Measurements from ENCODE around the gene MCOLN1. TPM values are rescaled to one million over a fixed set of nuclear protein-coding genes. Genes with fewer than 3 reads are reported as not detected.

MCOLN1 gene
- total and polyA plus RNA-seq, 2 donors = 2.8 to 41.0 TPM

- H3K27ac ChIP-seq (ENCODE audit: low read depth in 1 of 2, low read length in 1 of 2) = peak overlapping the region in 1 of 2 donors; percentile 46
- peaks cover 0 to 16% of the 10 kb centered on the region in 2 donors for H3K27me3 ChIP-seq (ENCODE audit: control insufficient read depth in 2 of 2, insufficient read depth in 1 of 2, low read length in 1 of 2)
- H3K4me3 ChIP-seq (ENCODE audit: low read length in 2 of 2) = no peak overlapping the region
- no peaks in the 10 kb centered on the region for H3K4me1 ChIP-seq (ENCODE audit: control insufficient read depth in 2 of 2, insufficient read depth in 2 of 2, low read length in 2 of 2)
- peaks cover 3% of the 10 kb centered on the region in 2 donors for H3K36me3 ChIP-seq (ENCODE audit: control insufficient read depth in 2 of 2, insufficient read depth in 2 of 2, low read length in 1 of 2)
- H3K9me3 ChIP-seq (ENCODE audit: control insufficient read depth in 2 of 2, insufficient read depth in 1 of 2, low read length in 1 of 2) = peaks cover 0 to 4% of the 10 kb centered on the region in 2 donors
- 81% methylated on average over 11 of the region's 11 CpGs for WGBS
- no peak for DNase-seq (ENCODE audit: low read depth in 6 of 9, low spot score in 9 of 9)
These were observed 42.0 kb upstream of the MCOLN1 start for GRCh38 chr19:7480222-7480969.

- WGBS = 88% methylated on average over 7 of the region's 7 CpGs
- peaks cover 0 to 4% of the 10 kb centered on the region in 2 donors for H3K9me3 ChIP-seq (ENCODE audit: control insufficient read depth in 2 of 2, insufficient read depth in 1 of 2, low read length in 1 of 2)
- H3K27ac ChIP-seq (ENCODE audit: low read depth in 1 of 2, low read length in 1 of 2) = no peak overlapping the region
- H3K4me3 ChIP-seq (ENCODE audit: low read length in 2 of 2) = no peak overlapping the region
- no peaks in the 10 kb centered on the region for H3K36me3 ChIP-seq (ENCODE audit: control insufficient read depth in 2 of 2, insufficient read depth in 2 of 2, low read length in 1 of 2)
- no peaks in the 10 kb centered on the region for H3K4me1 ChIP-seq (ENCODE audit: control insufficient read depth in 2 of 2, insufficient read depth in 2 of 2, low read length in 2 of 2)
- no peak for DNase-seq (ENCODE audit: low read depth in 6 of 9, low spot score in 9 of 9)
- H3K27me3 ChIP-seq (ENCODE audit: control insufficient read depth in 2 of 2, insufficient read depth in 1 of 2, low read length in 1 of 2) = peaks cover 0 to 16% of the 10 kb centered on the region in 2 donors
These were observed 41.5 kb upstream of the MCOLN1 start for GRCh38 chr19:7480970-7481255.

GRCh38 chr19:7482584-7483439 is 39.6 kb upstream of the MCOLN1 start:
- 38% methylated on average over 37 of the region's 37 CpGs for WGBS
- no peak overlapping the region for H3K27ac ChIP-seq (ENCODE audit: low read depth in 1 of 2, low read length in 1 of 2)
- H3K4me1 ChIP-seq (ENCODE audit: control insufficient read depth in 2 of 2, insufficient read depth in 2 of 2, low read length in 2 of 2) = no peaks in the 10 kb centered on the region
- peaks cover 0 to 4% of the 10 kb centered on the region in 2 donors for H3K9me3 ChIP-seq (ENCODE audit: control insufficient read depth in 2 of 2, insufficient read depth in 1 of 2, low read length in 1 of 2)
- no peak for DNase-seq (ENCODE audit: low read depth in 6 of 9, low spot score in 9 of 9)
- H3K27me3 ChIP-seq (ENCODE audit: control insufficient read depth in 2 of 2, insufficient read depth in 1 of 2, low read length in 1 of 2) = peaks cover 0 to 16% of the 10 kb centered on the region in 2 donors
- no peaks in the 10 kb centered on the region for H3K36me3 ChIP-seq (ENCODE audit: control insufficient read depth in 2 of 2, insufficient read depth in 2 of 2, low read length in 1 of 2)
- no peak overlapping the region for H3K4me3 ChIP-seq (ENCODE audit: low read length in 2 of 2)

GRCh38 chr19:7483720-7484201 is 38.7 kb upstream of the MCOLN1 start:
- 91% methylated on average over 17 of the region's 17 CpGs for WGBS
- Histone ChIP-seq H3K9me3 (ENCODE audit: control insufficient read depth in 2 of 2, insufficient read depth in 1 of 2, low read length in 1 of 2) (peaks cover 0 to 4% of the 10 kb centered on the region in 2 donors), H3K4me1 (ENCODE audit: control insufficient read depth in 2 of 2, insufficient read depth in 2 of 2, low read length in 2 of 2) (no peaks in the 10 kb centered on the region), H3K36me3 (ENCODE audit: control insufficient read depth in 2 of 2, insufficient read depth in 2 of 2, low read length in 1 of 2) (no peaks in the 10 kb centered on the region), H3K27ac (ENCODE audit: low read depth in 1 of 2, low read length in 1 of 2) (no peak overlapping the region), H3K4me3 (ENCODE audit: low read length in 2 of 2) (no peak overlapping the region), H3K27me3 (ENCODE audit: control insufficient read depth in 2 of 2, insufficient read depth in 1 of 2, low read length in 1 of 2) (peaks cover 0 to 16% of the 10 kb centered on the region in 2 donors)
- DNase-seq (ENCODE audit: low read depth in 6 of 9, low spot score in 9 of 9) = no peak

- DNase-seq (ENCODE audit: low read depth in 6 of 9, low spot score in 9 of 9) = no peak
- H3K4me3 ChIP-seq (ENCODE audit: low read length in 2 of 2) = no peak overlapping the region
These were observed 35.5 kb upstream of the MCOLN1 start for GRCh38 chr19:7486923-7487322.

GRCh38 chr19:7488736-7489353 is 33.6 kb upstream of the MCOLN1 start, which contains the start of gene PEX11G:
Gene PEX11G (minus strand): TSS chr19:7489035. CDS start chr19:7489010, 25 bp downstream.
- peaks cover 0 to 5% of the 10 kb centered on the region in 2 donors for H3K4me1 ChIP-seq (ENCODE audit: control insufficient read depth in 2 of 2, insufficient read depth in 2 of 2, low read length in 2 of 2)

More at GRCh38 chr19:7486923-7487322, 35.5 kb upstream of the MCOLN1 start:
- 93% methylated on average over 2 of the region's 2 CpGs for WGBS
- Histone ChIP-seq H3K4me1 (ENCODE audit: control insufficient read depth in 2 of 2, insufficient read depth in 2 of 2, low read length in 2 of 2) (peaks cover 0 to 5% of the 10 kb centered on the region in 2 donors), H3K9me3 (ENCODE audit: control insufficient read depth in 2 of 2, insufficient read depth in 1 of 2, low read length in 1 of 2) (peaks cover 0 to 4% of the 10 kb centered on the region in 2 donors), H3K27me3 (ENCODE audit: control insufficient read depth in 2 of 2, insufficient read depth in 1 of 2, low read length in 1 of 2) (peaks cover 0 to 16% of the 10 kb centered on the region in 2 donors), H3K27ac (ENCODE audit: low read depth in 1 of 2, low read length in 1 of 2) (no peak overlapping the region), H3K36me3 (ENCODE audit: control insufficient read depth in 2 of 2, insufficient read depth in 2 of 2, low read length in 1 of 2) (no peaks in the 10 kb centered on the region)

GRCh38 chr19:7489609-7490044 is 32.8 kb upstream of the MCOLN1 start:
- peaks cover 0 to 5% of the 10 kb centered on the region in 2 donors for H3K4me1 ChIP-seq (ENCODE audit: control insufficient read depth in 2 of 2, insufficient read depth in 2 of 2, low read length in 2 of 2)
- no peak for DNase-seq (ENCODE audit: low read depth in 6 of 9, low spot score in 9 of 9)
- H3K36me3 ChIP-seq (ENCODE audit: control insufficient read depth in 2 of 2, insufficient read depth in 2 of 2, low read length in 1 of 2) = no peaks in the 10 kb centered on the region
- 91% methylated on average over 11 of the region's 11 CpGs for WGBS
- no peak overlapping the region for H3K27ac ChIP-seq (ENCODE audit: low read depth in 1 of 2, low read length in 1 of 2)
- peaks cover 0 to 3% of the 10 kb centered on the region in 2 donors for H3K27me3 ChIP-seq (ENCODE audit: control insufficient read depth in 2 of 2, insufficient read depth in 1 of 2, low read length in 1 of 2)
- no peak overlapping the region for H3K4me3 ChIP-seq (ENCODE audit: low read length in 2 of 2)
- no peaks in the 10 kb centered on the region for H3K9me3 ChIP-seq (ENCODE audit: control insufficient read depth in 2 of 2, insufficient read depth in 1 of 2, low read length in 1 of 2)

More at GRCh38 chr19:7488736-7489353, 33.6 kb upstream of the MCOLN1 start, which contains the start of gene PEX11G:
- Histone ChIP-seq H3K4me3 (ENCODE audit: low read length in 2 of 2) (peak within 1 kb of the TSS; percentile 52 to 60), H3K27ac (ENCODE audit: low read depth in 1 of 2, low read length in 1 of 2) (peak within 1 kb of the TSS in 1 of 2 donors; percentile 83), H3K36me3 (ENCODE audit: control insufficient read depth in 2 of 2, insufficient read depth in 2 of 2, low read length in 1 of 2) (no peaks in the 10 kb centered on the region), H3K27me3 (ENCODE audit: control insufficient read depth in 2 of 2, insufficient read depth in 1 of 2, low read length in 1 of 2) (no peaks in the 10 kb centered on the region), H3K9me3 (ENCODE audit: control insufficient read depth in 2 of 2, insufficient read depth in 1 of 2, low read length in 1 of 2) (peaks cover 0 to 1% of the 10 kb centered on the region in 2 donors)
- 2% methylated on average over 49 of the region's 49 CpGs for WGBS
- peak; percentile 51 to 93 (median 81) for DNase-seq (ENCODE audit: low read depth in 6 of 9, low spot score in 9 of 9)

- Histone ChIP-seq H3K9me3 (ENCODE audit: control insufficient read depth in 2 of 2, insufficient read depth in 1 of 2, low read length in 1 of 2) (no peaks in the 10 kb centered on the region), H3K36me3 (ENCODE audit: control insufficient read depth in 2 of 2, insufficient read depth in 2 of 2, low read length in 1 of 2) (no peaks in the 10 kb centered on the region), H3K4me1 (ENCODE audit: control insufficient read depth in 2 of 2, insufficient read depth in 2 of 2, low read length in 2 of 2) (peaks cover 0 to 5% of the 10 kb centered on the region in 2 donors), H3K4me3 (ENCODE audit: low read length in 2 of 2) (no peak overlapping the region), H3K27me3 (ENCODE audit: control insufficient read depth in 2 of 2, insufficient read depth in 1 of 2, low read length in 1 of 2) (peaks cover 0 to 6% of the 10 kb centered on the region in 2 donors), H3K27ac (ENCODE audit: low read depth in 1 of 2, low read length in 1 of 2) (no peak overlapping the region)
- 34% methylated on average over 4 of the region's 4 CpGs for WGBS
- DNase-seq (ENCODE audit: low read depth in 6 of 9, low spot score in 9 of 9) = no peak
These were observed 30.3 kb upstream of the MCOLN1 start for GRCh38 chr19:7492142-7492541.

Data from thymus (tissue), 11 donors.